Hematopoietic multipotent progenitor cell treated with erythropoietin and hydrocortisone succinate and interleukin-3 and kit ligand, for 17 days (in vitro differentiated cells): ENCODE data around the gene PARD3B.

Source experiments
- DNase-seq: peaks from one replicate; pipeline ENCODE4 v3.0.0-alpha.2; 2015; ENCODE audit warnings: low spot score

PARD3B gene

GRCh38 chr2:205628422-205628821 is 1083.1 kb downstream of the PARD3B start:
- DNase-seq, result no peak

- DNase-seq, result no peak
These were observed 1084.0 kb downstream of the PARD3B start for GRCh38 chr2:205629091-205629776.

GRCh38 chr2:205633994-205634393 is 1088.7 kb downstream of the PARD3B start:
- DNase-seq, result no peak

GRCh38 chr2:205636549-205637319 is 1091.5 kb downstream of the PARD3B start:
- no peak for DNase-seq

- no peak for DNase-seq
These were observed 1092.0 kb downstream of the PARD3B start for GRCh38 chr2:205637320-205637602.

GRCh38 chr2:205637779-205638503 is 1092.7 kb downstream of the PARD3B start:
- no peak for DNase-seq

GRCh38 chr2:205640716-205641115 is 1095.4 kb downstream of the PARD3B start:
- no peak for DNase-seq

GRCh38 chr2:205642599-205643356 is 1097.5 kb downstream of the PARD3B start:
- DNase-seq, result no peak

- no peak for DNase-seq
These were observed 1098.2 kb downstream of the PARD3B start for GRCh38 chr2:205643391-205643885.

- no peak for DNase-seq
These were observed 1098.7 kb downstream of the PARD3B start for GRCh38 chr2:205644018-205644417.

GRCh38 chr2:205646680-205647079 is 1101.4 kb downstream of the PARD3B start:
- DNase-seq, result no peak

- no peak for DNase-seq
These were observed 1105.2 kb downstream of the PARD3B start for GRCh38 chr2:205650450-205650849.

GRCh38 chr2:205650931-205651330 is 1105.7 kb downstream of the PARD3B start:
- DNase-seq, result no peak

- no peak for DNase-seq
These were observed 1106.4 kb downstream of the PARD3B start for GRCh38 chr2:205651719-205652118.

GRCh38 chr2:205654878-205655605 is 1109.8 kb downstream of the PARD3B start:
- DNase-seq, result no peak

- DNase-seq, result no peak
These were observed 1110.6 kb downstream of the PARD3B start for GRCh38 chr2:205655779-205656456.

- no peak for DNase-seq
These were observed 1111.2 kb downstream of the PARD3B start for GRCh38 chr2:205656461-205656860.

- no peak for DNase-seq
These were observed 1111.7 kb downstream of the PARD3B start for GRCh38 chr2:205656941-205657340.

- DNase-seq, result no peak
These were observed 1112.3 kb downstream of the PARD3B start for GRCh38 chr2:205657579-205657978.

- no peak for DNase-seq
These were observed 1112.8 kb downstream of the PARD3B start for GRCh38 chr2:205658068-205658467.

- no peak for DNase-seq
These were observed 1113.3 kb downstream of the PARD3B start for GRCh38 chr2:205658572-205658971.
